Stimulated activated CD4-positive, alpha-beta T cell treated with anti-CD3 and anti-CD28 coated beads, Interleukin-12 subunit alpha, Interleukin-12 subunit beta, amount 100 ng/mL, for 24 hours (primary cell): ENCODE data around the gene CCDC157.

ENCODE experiments used
- DNase-seq, 2 experiments: peaks; one replicate each; pipeline ENCODE4 v3.0.0-alpha.2; 2020; ENCODE audit warnings: low read depth in 2 of 2

The CCDC157 gene

GRCh38 chr22:30356449-30357235, at the start of gene CCDC157, which contains the start of gene SF3A1:
Gene CCDC157, plus strand, starts transcription at chr22:30357007. Its CDS starts 8,994 bp downstream, at chr22:30366001.
Gene SF3A1, minus strand, starts transcription at chr22:30356894. Its CDS starts 102 bp downstream, at chr22:30356792.
- DNase-seq, result peak; percentile 71 to 81

GRCh38 chr22:30307041-30307574, 49.7 kb upstream of the CCDC157 start:
- DNase-seq, result no peak

GRCh38 chr22:30308093-30308492, 48.7 kb upstream of the CCDC157 start:
- no peak for DNase-seq

- DNase-seq, result no peak
Observed at GRCh38 chr22:30308518-30309230, 48.1 kb upstream of the CCDC157 start.

- no peak for DNase-seq
Observed at GRCh38 chr22:30309951-30310741, 46.7 kb upstream of the CCDC157 start.

GRCh38 chr22:30310881-30311771, 45.7 kb upstream of the CCDC157 start:
- DNase-seq, result no peak

GRCh38 chr22:30312053-30312452, 44.8 kb upstream of the CCDC157 start:
- DNase-seq, result no peak

- no peak for DNase-seq
Observed at GRCh38 chr22:30313527-30314363, 43.1 kb upstream of the CCDC157 start.

GRCh38 chr22:30314915-30315314, 41.9 kb upstream of the CCDC157 start:
- peak; percentile 24 to 38 for DNase-seq

- DNase-seq, result no peak
Observed at GRCh38 chr22:30315962-30316576, 40.7 kb upstream of the CCDC157 start.

GRCh38 chr22:30317778-30318177, 39.0 kb upstream of the CCDC157 start:
- no peak for DNase-seq

GRCh38 chr22:30318799-30319419, 37.9 kb upstream of the CCDC157 start:
- DNase-seq, result no peak

GRCh38 chr22:30320021-30320556, 36.7 kb upstream of the CCDC157 start:
- no peak for DNase-seq

- no peak for DNase-seq
Observed at GRCh38 chr22:30321461-30321860, 35.3 kb upstream of the CCDC157 start.

GRCh38 chr22:30323246-30323645, 33.6 kb upstream of the CCDC157 start:
- DNase-seq, result no peak

GRCh38 chr22:30324014-30324730, 32.6 kb upstream of the CCDC157 start:
- DNase-seq, result no peak

- no peak for DNase-seq
Observed at GRCh38 chr22:30325065-30325720, 31.6 kb upstream of the CCDC157 start.
